Peyer's patch (tissue), 4 donors: ENCODE results near the gene NAA16. TPM values are rescaled to one million over a fixed set of nuclear protein-coding genes. Genes with fewer than 3 reads are reported as not detected.

Experiments
- DNase-seq, 3 donors: peaks; one replicate each; pipeline ENCODE4 v3.0.0-alpha.2; 2017 to 2019
- H3K27ac ChIP-seq, 4 donors: fragments of 200-600 bp; sonication (generic); one replicate each; pipeline ENCODE4 v1.5.1; 2016 to 2019
- H3K27me3 ChIP-seq, 2 donors: fragments of 200-600 bp; sonication (generic); one replicate each; pipeline ENCODE4 v1.5.1; 2019
- H3K36me3 ChIP-seq, 3 donors: fragments of 200-600 bp; sonication (generic); one replicate each; pipeline ENCODE4 v1.5.1; 2016 to 2019
- H3K4me1 ChIP-seq, 4 donors: fragments of 200-600 bp; sonication (generic); one replicate each; pipeline ENCODE4 v1.5.1; 2016 to 2019
- H3K4me3 ChIP-seq, 4 donors: fragments of 200-600 bp; sonication (generic); 1 replicate in 3 of 4; 2 replicates in 1 of 4; pipeline ENCODE4 v1.5.1; 2016 to 2019; ENCODE audit warnings: mild to moderate bottlenecking in 1 of 4
- H3K9me3 ChIP-seq, 4 donors: fragments of 200-600 bp; sonication (generic); one replicate each; pipeline ENCODE4 v1.5.1; 2016 to 2019; ENCODE audit warnings: mild to moderate bottlenecking in 1 of 4
- POLR2A ChIP-seq, 2 donors: fragments of 450-650 bp; IDR thresholded peaks; one replicate each; pipeline ENCODE4 v1.5.1; 2017; ENCODE audit warnings: antibody characterized with exemption in 2 of 2, mild to moderate bottlenecking in 2 of 2, moderate library complexity in 2 of 2
- total RNA-seq, 4 donors: library from RNA; depleted of rRNA; stranded (reverse); fragments of >200 nt; gene quantifications; one replicate each; pipeline ENCODE4 v1.1.0, GENCODE V29; 2016
- TF ChIP-seq, protein P1 (sequence below), 6 experiments: fragments of 450-650 bp in 4 of 6; fragments of 200-600 bp in 2 of 6; sonication (generic) in 1 of 6; IDR thresholded peaks; one replicate each; pipeline ENCODE4 v1.5.1; 2017 to 2019; ENCODE audit warnings: antibody characterized with exemption in 6 of 6, mild to moderate bottlenecking in 3 of 6, moderate library complexity in 1 of 6

The NAA16 gene
- total RNA-seq = 10 to 100 TPM; 11.6 to 74.3 (median 16.6) TPM

DNA sequence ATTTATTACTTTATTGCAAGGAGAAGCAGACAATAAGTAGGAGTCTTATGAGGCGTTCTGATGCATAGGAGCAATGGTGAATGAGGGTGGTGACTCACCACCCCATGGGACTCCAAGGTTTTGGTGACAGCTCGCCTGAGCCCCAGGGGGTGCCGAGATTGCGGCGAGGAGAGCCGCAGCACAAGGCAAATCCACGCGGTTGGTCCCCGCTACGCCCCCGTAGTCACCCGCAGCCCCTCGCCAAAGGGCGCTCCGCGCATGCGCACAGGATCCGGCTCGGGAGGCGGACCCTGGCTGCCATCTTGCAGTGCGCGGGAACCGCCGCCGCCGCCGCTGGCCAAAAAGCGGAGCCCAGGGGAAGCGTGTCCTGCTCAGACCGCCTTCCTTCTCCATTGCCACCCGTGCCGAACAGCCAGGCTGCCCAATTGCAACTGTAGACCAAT is at the start of gene NAA16:
Gene NAA16 (plus strand): TSS at position 305 of the 443 bp plus-strand sequence. CDS start 262 bp downstream, outside the sequence.
- H3K27ac ChIP-seq = peak within 1 kb of the TSS; percentile 84 to 94 (median 88)

DNA sequence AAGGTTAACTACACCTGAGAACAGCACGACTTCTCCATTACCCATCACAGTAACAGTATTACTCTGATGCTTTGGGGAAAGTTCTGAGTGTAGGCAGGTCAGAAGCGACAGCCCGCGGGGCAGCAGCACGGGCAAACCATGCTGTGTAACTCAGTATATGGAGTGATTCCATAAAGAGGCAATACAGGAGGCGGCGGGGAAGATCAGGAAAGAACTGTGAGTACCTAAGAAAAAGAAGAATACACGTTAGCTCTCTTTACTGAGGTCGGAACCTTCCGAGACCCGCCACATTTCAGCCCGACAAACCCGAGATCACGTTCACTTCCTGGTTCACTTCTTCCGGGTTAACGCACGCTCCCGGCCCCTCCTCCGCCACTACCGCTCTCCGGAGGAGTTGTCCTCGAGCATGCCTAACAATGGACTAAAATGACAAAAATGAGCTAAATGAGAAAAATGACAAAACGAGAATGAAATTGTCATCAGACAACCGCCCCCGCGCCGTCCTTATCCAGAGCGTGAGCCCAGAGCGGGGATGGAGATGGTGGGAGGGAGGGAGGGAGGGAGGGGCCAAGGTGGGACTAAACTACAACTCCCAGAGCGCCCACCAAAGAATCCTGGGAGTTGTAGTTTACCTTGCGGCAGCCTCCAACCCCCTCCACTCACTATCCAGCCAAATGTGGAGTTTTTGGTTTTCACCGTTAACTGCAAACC is 47.7 kb upstream of the NAA16 start, which contains the start of gene MTRF1:
Gene MTRF1 (minus strand): TSS at position 316 of the 711 bp plus-strand sequence. CDS start 2,669 bp downstream, outside the sequence.
- DNase-seq = peak; percentile 78 to 88 (median 86)
- Histone ChIP-seq H3K9me3 (no peaks in the 10 kb centered on the region), H3K4me1 (peaks cover 0 to 4% (median 2%) of the 10 kb centered on the region in 4 donors), H3K36me3 (peaks cover 0 to 9% (median 0%) of the 10 kb centered on the region in 3 donors), H3K4me3 (peak within 1 kb of the TSS; percentile 57 to 76 (median 74)), H3K27me3 (no peaks in the 10 kb centered on the region), H3K27ac (peak within 1 kb of the TSS; percentile 72 to 82 (median 78))
- TF ChIP-seq POLR2A (IDR thresholded peaks at IDR 0.05) = peak in 1 of 2 donors; percentile 22
- TF ChIP-seq, protein P1, sequence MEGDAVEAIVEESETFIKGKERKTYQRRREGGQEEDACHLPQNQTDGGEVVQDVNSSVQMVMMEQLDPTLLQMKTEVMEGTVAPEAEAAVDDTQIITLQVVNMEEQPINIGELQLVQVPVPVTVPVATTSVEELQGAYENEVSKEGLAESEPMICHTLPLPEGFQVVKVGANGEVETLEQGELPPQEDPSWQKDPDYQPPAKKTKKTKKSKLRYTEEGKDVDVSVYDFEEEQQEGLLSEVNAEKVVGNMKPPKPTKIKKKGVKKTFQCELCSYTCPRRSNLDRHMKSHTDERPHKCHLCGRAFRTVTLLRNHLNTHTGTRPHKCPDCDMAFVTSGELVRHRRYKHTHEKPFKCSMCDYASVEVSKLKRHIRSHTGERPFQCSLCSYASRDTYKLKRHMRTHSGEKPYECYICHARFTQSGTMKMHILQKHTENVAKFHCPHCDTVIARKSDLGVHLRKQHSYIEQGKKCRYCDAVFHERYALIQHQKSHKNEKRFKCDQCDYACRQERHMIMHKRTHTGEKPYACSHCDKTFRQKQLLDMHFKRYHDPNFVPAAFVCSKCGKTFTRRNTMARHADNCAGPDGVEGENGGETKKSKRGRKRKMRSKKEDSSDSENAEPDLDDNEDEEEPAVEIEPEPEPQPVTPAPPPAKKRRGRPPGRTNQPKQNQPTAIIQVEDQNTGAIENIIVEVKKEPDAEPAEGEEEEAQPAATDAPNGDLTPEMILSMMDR (IDR thresholded peaks at IDR 0.05) = no peak

More for the DNA sequence above, at the start of gene NAA16:
- H3K4me3 ChIP-seq = peak within 1 kb of the TSS; percentile 72 to 99 (median 95)
- H3K36me3 ChIP-seq = no peaks in the 10 kb centered on the region
- peak; percentile 83 to 94 (median 90) for DNase-seq
- TF ChIP-seq POLR2A (IDR thresholded peaks at IDR 0.05) = peak; percentile 39 to 45
- TF ChIP-seq, protein P1 (IDR thresholded peaks at IDR 0.05) = peak in 1 of 6 experiments; percentile 23
- peaks cover 0 to 11% (median 3%) of the 10 kb centered on the region in 4 donors for H3K4me1 ChIP-seq
- H3K9me3 ChIP-seq = no peaks in the 10 kb centered on the region
- no peaks in the 10 kb centered on the region for H3K27me3 ChIP-seq

DNA sequence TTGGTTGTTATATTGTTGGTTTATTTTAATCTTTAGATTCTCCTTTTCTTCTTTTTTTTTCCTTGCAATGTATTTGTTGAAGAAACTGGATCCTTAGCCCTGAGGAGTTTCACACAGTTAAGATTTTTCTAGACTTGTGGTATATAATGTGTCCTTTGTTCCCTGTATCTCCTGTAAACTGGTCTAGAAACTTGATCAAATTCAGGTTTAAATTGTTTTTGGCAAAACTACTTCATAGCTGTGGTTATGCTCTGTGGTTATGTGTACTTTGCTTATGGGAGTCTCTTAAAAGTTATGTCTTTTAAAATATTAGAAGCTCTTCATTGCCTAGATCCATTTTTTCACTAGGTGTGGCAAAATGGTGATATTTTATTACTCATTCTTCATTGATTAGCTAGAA is 44.0 kb upstream of the NAA16 start:
- H3K27me3 ChIP-seq = no peaks in the 10 kb centered on the region
- H3K36me3 ChIP-seq = no peaks in the 10 kb centered on the region
- no peak overlapping the region for H3K4me3 ChIP-seq
- DNase-seq = no peak
- H3K4me1 ChIP-seq = peaks cover 0 to 4% (median 2%) of the 10 kb centered on the region in 4 donors
- no peak for TF ChIP-seq POLR2A (IDR thresholded peaks at IDR 0.05)
- TF ChIP-seq, protein P1 (IDR thresholded peaks at IDR 0.05) = no peak
- H3K27ac ChIP-seq = no peak overlapping the region
- H3K9me3 ChIP-seq = peaks cover 0 to 5% (median 0%) of the 10 kb centered on the region in 4 donors

DNA sequence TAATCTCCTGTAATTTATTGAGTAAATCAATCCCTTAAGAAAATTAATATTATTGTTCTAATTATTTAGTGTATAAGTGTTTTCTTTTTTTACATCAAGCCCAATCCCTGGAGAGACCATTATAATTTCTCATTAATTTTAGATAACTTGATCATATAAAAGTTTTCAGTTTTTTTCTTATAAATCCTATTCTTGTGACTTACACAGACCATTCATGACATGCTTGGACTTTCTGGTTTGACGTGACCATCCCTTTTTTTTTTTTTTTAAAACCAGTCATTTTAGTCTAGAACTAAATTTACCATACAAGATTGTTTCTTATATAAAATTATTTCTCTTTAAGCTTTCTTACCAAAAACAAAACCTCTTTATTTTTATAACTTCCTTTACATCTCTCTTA is 42.3 kb upstream of the NAA16 start:
- Histone ChIP-seq H3K27me3 (no peaks in the 10 kb centered on the region), H3K9me3 (peaks cover 0 to 5% (median 0%) of the 10 kb centered on the region in 4 donors), H3K4me1 (peaks cover 0 to 2% (median 0%) of the 10 kb centered on the region in 4 donors), H3K27ac (no peak overlapping the region), H3K4me3 (no peak overlapping the region), H3K36me3 (no peaks in the 10 kb centered on the region)
- DNase-seq = no peak
- no peak for TF ChIP-seq POLR2A (IDR thresholded peaks at IDR 0.05)
- TF ChIP-seq, protein P1 (IDR thresholded peaks at IDR 0.05) = no peak

DNA sequence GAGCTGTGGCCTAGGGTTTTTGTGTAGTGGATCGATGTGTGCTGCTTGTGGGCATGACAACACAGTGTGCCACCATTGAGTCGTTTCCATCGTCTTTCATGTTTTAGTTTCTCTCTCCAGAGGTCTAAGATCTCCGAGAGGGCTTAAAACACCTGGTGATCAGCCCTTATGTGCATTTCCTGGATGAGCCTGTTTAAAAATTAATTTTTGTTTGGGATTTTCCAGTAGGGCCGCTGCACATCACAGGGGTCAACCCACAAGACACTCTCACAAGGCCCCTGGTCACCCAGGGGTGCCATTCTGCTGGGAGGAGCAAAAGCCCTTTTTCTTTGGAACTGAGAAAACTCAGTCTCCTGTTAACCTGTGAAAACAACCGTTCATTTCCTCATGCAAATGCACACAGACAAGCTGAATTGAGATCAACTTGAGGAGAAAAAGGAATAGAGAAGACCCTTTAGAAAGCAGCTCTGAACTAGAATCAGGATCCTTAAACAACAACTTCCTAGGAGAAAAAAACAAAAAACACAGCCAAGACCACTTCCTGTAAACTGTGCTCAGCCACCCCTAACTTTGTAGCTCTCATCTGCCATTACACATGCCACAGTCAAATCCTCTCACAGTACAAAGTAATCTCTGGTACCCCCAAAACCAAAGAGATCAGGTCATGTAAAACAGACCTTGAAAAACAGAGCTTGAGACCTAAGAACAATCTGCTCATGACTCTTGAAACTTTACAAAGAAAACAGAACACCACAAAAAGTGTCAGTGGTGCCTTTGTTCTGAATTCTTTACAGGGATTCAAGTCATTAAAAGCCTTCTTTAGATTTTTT is 39.4 kb upstream of the NAA16 start:
- TF ChIP-seq, protein P1 (IDR thresholded peaks at IDR 0.05) = no peak
- TF ChIP-seq POLR2A (IDR thresholded peaks at IDR 0.05) = no peak
- Histone ChIP-seq H3K4me1 (no peaks in the 10 kb centered on the region), H3K36me3 (no peaks in the 10 kb centered on the region), H3K9me3 (peaks cover 0 to 5% (median 0%) of the 10 kb centered on the region in 4 donors), H3K27me3 (no peaks in the 10 kb centered on the region), H3K4me3 (no peak overlapping the region), H3K27ac (peak overlapping the region in 1 of 4 donors; percentile 53)
- DNase-seq = no peak
